Measurements from ENCODE around the gene FNBP1L.

GRCh38 chr1:93591676-93592550, 144.0 kb downstream of the FNBP1L start:
- TF ChIP-seq, protein P1, sequence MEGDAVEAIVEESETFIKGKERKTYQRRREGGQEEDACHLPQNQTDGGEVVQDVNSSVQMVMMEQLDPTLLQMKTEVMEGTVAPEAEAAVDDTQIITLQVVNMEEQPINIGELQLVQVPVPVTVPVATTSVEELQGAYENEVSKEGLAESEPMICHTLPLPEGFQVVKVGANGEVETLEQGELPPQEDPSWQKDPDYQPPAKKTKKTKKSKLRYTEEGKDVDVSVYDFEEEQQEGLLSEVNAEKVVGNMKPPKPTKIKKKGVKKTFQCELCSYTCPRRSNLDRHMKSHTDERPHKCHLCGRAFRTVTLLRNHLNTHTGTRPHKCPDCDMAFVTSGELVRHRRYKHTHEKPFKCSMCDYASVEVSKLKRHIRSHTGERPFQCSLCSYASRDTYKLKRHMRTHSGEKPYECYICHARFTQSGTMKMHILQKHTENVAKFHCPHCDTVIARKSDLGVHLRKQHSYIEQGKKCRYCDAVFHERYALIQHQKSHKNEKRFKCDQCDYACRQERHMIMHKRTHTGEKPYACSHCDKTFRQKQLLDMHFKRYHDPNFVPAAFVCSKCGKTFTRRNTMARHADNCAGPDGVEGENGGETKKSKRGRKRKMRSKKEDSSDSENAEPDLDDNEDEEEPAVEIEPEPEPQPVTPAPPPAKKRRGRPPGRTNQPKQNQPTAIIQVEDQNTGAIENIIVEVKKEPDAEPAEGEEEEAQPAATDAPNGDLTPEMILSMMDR (optimal IDR thresholded peaks at IDR 0.05 in 1 of 3, IDR thresholded peaks at IDR 0.05 in 1 of 3, conservative IDR thresholded peaks at IDR 0.05 in 1 of 3; ENCODE audit: extremely low read depth in 1 of 3, insufficient read depth in 2 of 3, low read length in 3 of 3), result no peak
- no peak for TF ChIP-seq EZH2 (IDR thresholded peaks at IDR 0.05; ENCODE audit: low read length)
